ENCODE data around the gene CDK6. TPM values are rescaled to one million over a fixed set of nuclear protein-coding genes. Genes with fewer than 3 reads are reported as not detected.

CDK6 gene
- total RNA-seq, 1 donor from 2014 or later: 7.3 TPM

DNA sequence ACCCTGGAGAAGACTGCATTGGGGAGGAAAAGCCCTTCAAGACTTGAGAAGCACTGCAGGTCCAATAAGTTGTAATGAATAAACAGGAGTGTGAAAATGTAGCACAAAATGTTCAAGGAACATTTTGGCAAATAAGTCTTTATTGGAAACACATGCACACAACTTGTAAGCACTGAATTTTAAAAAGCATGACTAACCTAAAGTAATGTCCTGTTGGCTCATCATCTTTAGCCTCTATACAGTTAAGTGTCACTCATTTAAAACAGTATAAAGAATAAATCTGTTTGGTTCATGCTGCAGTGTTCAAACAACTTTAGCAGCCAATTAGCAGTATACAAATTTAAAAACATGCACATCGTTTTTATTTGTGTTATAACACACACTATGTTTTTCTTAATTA, 108.6 kb downstream of the CDK6 start:
- TF ChIP-seq, protein P1, sequence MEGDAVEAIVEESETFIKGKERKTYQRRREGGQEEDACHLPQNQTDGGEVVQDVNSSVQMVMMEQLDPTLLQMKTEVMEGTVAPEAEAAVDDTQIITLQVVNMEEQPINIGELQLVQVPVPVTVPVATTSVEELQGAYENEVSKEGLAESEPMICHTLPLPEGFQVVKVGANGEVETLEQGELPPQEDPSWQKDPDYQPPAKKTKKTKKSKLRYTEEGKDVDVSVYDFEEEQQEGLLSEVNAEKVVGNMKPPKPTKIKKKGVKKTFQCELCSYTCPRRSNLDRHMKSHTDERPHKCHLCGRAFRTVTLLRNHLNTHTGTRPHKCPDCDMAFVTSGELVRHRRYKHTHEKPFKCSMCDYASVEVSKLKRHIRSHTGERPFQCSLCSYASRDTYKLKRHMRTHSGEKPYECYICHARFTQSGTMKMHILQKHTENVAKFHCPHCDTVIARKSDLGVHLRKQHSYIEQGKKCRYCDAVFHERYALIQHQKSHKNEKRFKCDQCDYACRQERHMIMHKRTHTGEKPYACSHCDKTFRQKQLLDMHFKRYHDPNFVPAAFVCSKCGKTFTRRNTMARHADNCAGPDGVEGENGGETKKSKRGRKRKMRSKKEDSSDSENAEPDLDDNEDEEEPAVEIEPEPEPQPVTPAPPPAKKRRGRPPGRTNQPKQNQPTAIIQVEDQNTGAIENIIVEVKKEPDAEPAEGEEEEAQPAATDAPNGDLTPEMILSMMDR (IDR thresholded peaks at IDR 0.05): no peak
- Histone ChIP-seq H3K9me3 (no peaks in the 10 kb centered on the region), H3K36me3 (peaks cover 0 to 8% of the 10 kb centered on the region in 2 donors), H3K27me3 (no peaks in the 10 kb centered on the region), H3K27ac (no peak overlapping the region), H3K4me1 (peaks cover 0 to 8% of the 10 kb centered on the region in 2 donors), H3K4me3 (no peak overlapping the region)
- DNase-seq (ENCODE audit: low spot score in 2 of 2): no peak
- intact Hi-C loops (cut with DNase I): no loop called here

DNA sequence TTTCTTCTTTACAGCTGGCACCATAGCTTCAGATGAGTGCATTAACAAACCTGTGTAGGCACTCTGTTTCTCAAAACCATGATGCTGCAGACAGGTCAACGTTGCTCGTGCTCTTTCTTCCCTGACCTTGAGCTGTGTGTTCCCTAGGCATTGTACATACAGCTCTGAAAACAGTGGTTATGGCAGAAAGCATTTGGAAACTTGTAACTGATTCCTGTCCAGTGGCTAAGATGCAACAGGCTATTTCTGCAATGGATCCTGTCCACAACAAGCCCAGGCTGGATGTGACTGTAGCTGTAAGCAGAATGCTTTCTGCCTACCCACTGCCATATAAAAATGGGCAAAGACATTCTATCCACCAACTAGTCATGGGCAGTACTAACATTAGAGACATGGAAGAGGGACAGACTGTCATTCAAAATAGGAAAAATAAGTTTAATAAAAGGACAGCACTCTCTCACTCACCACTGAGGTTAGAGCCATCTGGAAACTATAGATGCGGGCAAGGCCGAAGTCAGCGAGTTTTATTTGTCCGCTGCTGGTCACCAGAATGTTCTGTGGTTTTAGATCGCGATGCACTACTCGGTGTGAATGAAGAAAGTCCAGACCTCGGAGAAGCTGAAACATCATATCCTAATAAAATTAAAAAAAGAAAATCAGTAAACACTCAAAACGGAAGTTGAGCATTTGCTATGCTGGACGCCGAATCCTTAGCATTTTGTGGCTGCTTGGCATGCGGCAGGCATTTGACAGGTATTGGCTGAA, 111.0 kb downstream of the CDK6 start:
- peaks cover 0 to 3% of the 10 kb centered on the region in 2 donors for H3K4me1 ChIP-seq
- DNase-seq (ENCODE audit: low spot score in 2 of 2): no peak
- TF ChIP-seq, protein P1 (IDR thresholded peaks at IDR 0.05): no peak
- peaks cover 0 to 8% of the 10 kb centered on the region in 2 donors for H3K36me3 ChIP-seq
- intact Hi-C loops (cut with DNase I): no loop called here
- H3K4me3 ChIP-seq: no peak overlapping the region
- H3K27me3 ChIP-seq: no peaks in the 10 kb centered on the region
- H3K27ac ChIP-seq: no peak overlapping the region
- H3K9me3 ChIP-seq: no peaks in the 10 kb centered on the region

GRCh38 chr7:92723943-92724342, 112.4 kb downstream of the CDK6 start:
- TF ChIP-seq, protein P1 (IDR thresholded peaks at IDR 0.05): no peak
- Histone ChIP-seq H3K36me3 (peaks cover 0 to 8% of the 10 kb centered on the region in 2 donors), H3K4me3 (no peak overlapping the region), H3K27ac (no peak overlapping the region), H3K4me1 (peaks cover 0 to 1% of the 10 kb centered on the region in 2 donors), H3K9me3 (no peaks in the 10 kb centered on the region), H3K27me3 (no peaks in the 10 kb centered on the region)
- intact Hi-C loops (cut with DNase I): no loop called here
- DNase-seq (ENCODE audit: low spot score in 2 of 2): no peak

DNA sequence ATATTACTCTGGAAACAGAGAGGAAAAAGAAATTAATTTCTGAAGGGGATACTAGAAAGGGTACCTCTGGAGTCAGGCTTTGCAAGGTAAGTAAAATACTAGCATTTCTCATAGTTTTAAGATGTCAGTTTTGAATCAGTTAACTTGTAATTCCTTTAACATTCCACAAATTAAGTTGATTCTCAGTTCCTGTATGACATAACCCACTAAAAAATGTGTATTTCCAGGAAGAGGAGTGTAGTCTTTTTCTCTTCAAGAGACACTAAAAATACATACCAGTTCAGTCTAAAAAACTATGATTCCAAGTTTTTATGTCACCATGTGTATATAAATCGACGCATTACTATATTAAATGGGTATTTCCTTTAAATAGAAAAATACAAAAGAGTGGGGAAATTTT, 113.2 kb downstream of the CDK6 start:
- H3K4me1 ChIP-seq: peaks cover 0 to 4% of the 10 kb centered on the region in 2 donors
- H3K27me3 ChIP-seq: no peaks in the 10 kb centered on the region
- no peaks in the 10 kb centered on the region for H3K9me3 ChIP-seq
- DNase-seq (ENCODE audit: low spot score in 2 of 2): no peak
- H3K27ac ChIP-seq: peak overlapping the region in 1 of 2 donors; percentile 36
- no peak overlapping the region for H3K4me3 ChIP-seq
- peaks cover 0 to 8% of the 10 kb centered on the region in 2 donors for H3K36me3 ChIP-seq
- intact Hi-C loops (cut with DNase I): no loop called here
- TF ChIP-seq, protein P1 (IDR thresholded peaks at IDR 0.05): no peak

DNA sequence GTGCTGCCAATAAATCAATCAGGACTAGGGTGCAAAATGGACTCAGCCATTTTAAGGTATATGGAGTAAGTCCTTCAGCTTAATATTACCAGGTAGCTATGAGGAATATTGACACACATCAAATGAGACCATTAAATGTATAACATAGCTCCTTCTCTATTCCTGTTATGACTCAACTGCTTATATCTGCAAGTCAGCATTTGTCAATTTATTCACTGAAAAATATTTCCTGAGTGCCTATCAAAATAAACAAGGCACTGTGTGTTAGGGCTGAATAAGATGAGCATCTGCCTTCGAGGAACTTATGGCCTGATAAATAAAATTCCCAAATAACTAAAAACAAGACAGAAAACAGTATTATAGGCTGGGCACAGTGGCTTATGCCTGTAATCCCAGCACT, 113.8 kb downstream of the CDK6 start:
- no peak overlapping the region for H3K4me3 ChIP-seq
- H3K4me1 ChIP-seq: peaks cover 0 to 4% of the 10 kb centered on the region in 2 donors
- no peak for DNase-seq (ENCODE audit: low spot score in 2 of 2)
- intact Hi-C loops (cut with DNase I): no loop called here
- H3K27ac ChIP-seq: peak overlapping the region in 1 of 2 donors; percentile 36
- peaks cover 0 to 8% of the 10 kb centered on the region in 2 donors for H3K36me3 ChIP-seq
- no peaks in the 10 kb centered on the region for H3K27me3 ChIP-seq
- TF ChIP-seq, protein P1 (IDR thresholded peaks at IDR 0.05): no peak
- H3K9me3 ChIP-seq: no peaks in the 10 kb centered on the region

Data from ascending aorta (tissue), 2 donors.